Measurements from ENCODE around the gene CEL.

CEL gene

GRCh38 chr9:133103987-133104505 lies 42.3 kb downstream of the CEL start:
- DNase-seq (ENCODE audit: low read depth in 3 of 3), result no peak

DNA sequence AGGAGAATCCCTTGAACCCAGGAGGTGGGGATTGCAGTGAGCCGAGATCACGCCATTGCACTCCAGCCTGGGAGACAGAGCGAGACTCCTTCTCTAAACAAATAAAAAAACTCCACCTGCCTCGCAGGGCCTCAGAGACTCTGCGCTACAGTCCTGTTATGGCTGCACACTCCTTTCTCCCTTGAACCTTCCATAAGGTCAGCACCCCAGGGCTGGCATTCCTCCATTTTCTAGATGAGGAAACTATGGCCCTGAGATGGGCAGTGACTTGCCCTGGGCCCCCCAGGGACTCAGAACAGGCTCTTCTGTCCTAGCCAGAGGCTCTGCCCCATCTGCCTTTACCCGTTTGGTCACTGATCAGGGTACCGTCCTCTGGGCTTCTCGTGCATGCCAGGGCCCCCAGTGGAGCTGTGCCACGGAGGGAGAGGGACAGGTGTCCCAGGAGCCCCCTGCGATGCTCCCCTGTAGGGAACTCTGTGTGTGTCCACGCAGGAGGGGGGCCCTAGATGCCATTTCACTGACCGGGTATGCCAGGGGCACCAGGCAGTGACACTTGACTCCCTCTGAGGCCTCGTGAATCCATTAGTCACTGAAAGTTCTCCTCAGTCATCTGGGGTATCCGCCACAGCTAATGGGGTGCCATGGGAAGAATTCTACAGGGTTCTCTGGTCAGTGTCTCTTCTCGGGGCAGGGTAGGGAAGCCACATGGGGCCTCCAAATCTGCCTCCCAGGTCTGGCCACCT lies 43.1 kb downstream of the CEL start:
- no peak for DNase-seq (ENCODE audit: low read depth in 3 of 3)

GRCh38 chr9:133105461-133105770 lies 43.6 kb downstream of the CEL start:
- no peak for DNase-seq (ENCODE audit: low read depth in 3 of 3)

DNA sequence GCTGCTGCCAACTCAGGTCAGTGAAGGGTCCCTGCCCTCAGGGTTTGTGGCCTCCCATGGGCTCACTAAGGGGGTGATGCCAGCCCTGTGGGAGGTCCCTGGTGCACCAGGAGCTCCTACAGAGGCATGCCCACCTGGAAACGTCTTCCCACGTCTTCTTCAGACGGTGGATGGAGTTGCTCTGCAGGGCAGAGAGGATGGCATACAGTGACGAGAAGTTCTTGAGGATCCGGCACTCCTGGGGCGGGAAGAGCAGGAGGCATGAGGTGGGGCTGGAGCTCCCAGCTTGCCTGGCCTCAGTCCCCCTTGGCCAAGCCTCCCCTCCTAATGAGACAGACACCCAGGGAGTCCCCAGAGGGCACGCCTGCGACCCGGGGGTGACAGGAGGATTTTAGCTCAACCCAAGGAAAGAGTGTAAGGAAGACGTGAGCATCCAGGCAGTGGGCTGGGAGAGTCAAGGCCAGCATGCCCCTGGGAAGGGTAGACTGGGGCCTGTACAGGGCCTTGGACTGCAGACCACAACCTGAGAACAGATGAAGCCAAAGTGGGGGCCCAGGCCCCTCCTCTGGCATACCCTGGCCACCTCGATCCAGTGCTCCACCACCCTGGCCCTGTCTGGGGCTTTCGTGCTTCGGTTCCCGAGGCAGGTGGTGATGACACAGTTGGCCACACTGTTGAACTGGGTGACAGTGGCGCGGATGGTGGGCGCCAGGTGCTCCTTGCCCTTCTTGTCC lies 44.9 kb downstream of the CEL start:
- no peak for DNase-seq (ENCODE audit: low read depth in 3 of 3)

DNA sequence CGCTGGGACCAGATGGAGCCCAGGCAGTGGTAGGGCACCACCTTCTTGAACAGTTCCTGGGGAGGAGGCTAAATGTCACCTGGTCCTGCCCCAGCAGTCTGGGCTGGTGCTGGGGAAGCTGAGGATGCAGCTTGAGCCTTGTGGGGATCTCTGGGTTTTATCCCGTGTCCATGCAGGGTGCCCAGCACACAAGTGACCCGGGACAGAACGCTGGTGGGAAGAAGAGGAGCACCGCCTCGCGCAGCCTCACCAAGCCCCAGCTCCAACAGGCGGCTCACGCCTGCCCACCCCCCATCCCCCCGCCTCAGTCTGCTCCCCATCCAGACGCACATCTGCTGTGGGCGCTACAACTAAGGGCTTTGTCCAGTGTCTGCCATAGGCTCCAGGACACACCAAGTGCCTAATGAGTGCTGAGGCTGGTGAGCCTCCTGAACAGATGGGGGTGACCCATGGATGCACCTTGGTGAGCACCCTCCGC lies 45.5 kb downstream of the CEL start:
- no peak for DNase-seq (ENCODE audit: low read depth in 3 of 3)

GRCh38 chr9:133107961-133108793 lies 46.4 kb downstream of the CEL start:
- no peak for DNase-seq (ENCODE audit: low read depth in 3 of 3)

DNA sequence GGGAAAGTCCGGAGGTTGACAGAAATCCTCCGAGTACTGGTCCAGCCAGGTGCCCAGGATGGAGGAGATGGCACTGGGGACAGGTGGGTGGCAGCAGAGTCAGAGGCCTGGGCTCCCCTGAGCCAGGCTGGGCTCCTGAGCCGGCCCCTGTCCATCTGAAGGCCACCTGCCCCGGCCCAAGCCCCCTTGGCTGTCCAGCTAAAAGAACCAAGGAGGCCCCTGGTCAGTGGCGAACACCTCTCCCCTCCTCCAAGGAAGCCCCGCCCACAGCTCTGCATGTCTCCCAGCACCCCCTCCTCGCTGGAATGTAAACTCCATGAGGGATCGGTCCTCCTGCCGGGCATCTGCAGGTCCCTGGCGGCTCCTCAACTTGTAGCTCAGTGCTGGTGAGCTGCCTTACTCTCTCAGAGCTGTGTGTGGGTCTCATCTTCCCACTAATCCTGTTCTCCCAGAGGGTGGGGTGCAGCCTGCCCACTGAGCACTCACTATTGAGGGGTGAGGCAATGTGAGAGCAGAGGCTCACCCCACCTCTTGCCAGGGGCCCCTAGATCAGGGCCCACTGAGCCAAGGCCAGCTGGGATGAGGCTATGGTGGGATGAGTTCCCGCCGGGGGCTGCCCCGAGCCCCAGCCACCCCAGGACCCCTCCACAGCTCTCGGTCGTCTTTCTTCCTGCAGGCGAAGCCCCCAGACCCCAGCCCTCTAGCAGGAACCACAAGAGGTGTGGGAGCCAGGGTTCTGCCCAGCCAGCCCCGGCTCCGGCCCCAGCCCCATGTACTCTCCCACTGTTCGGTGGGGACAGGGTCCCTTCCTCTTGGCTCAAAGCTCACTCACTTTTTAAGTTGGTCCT lies 47.2 kb downstream of the CEL start:
- DNase-seq (ENCODE audit: low read depth in 3 of 3), result no peak

GRCh38 chr9:133109931-133110650 lies 48.3 kb downstream of the CEL start:
- no peak for DNase-seq (ENCODE audit: low read depth in 3 of 3)

- no peak for DNase-seq (ENCODE audit: low read depth in 3 of 3)
Observed at GRCh38 chr9:133111808-133112662, 50.3 kb downstream of the CEL start.

- DNase-seq (ENCODE audit: low read depth in 3 of 3), result no peak
Observed at GRCh38 chr9:133112663-133113026, 50.9 kb downstream of the CEL start.

GRCh38 chr9:133113163-133113948 lies 51.6 kb downstream of the CEL start:
- no peak for DNase-seq (ENCODE audit: low read depth in 3 of 3)

DNA sequence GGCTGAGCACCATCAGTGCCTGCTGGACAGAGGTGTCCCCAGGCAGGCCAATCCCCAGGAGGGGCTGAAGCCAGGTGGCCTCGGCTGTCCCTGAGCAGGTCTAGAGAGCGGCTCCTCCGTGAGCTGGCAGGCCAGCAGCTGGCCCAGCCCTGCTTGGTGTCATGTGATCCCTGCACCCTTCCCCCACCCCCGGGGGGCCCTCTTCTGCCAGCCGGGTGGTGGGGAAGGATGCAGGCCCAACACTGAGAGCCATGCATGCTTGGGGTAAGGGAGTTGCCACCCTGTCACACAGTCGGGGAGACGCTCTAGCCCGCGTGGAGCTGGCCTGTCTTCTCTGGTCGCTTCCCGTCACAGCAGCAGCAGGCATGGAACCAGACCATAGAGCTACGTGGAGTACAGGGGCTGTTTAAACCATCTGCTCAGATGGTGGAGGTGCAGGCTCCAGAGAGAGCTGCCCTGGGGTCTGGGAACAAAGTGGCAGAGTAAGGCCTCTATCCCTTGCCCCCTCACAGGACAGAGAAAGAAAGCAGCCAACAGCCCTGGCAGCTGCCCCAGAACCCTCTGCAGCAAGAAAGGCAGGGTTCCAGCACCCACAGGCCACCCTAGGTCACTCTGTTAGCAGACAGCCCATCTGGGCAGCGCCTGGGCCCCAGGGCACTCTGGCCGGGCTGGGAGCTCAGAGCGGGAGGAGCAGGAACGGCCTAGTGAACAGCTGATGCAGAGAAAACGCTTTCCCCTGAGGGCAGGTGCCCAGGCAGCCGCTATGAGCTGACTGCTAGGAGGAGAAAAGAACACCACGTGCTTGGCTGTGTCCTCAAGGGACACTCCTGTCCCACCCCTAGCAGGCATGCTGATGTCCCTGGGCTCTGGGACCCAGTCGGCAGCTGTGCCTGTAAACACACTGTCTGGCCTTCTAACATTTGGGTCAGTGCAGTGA lies 52.4 kb downstream of the CEL start:
- no peak for DNase-seq (ENCODE audit: low read depth in 3 of 3)

DNA sequence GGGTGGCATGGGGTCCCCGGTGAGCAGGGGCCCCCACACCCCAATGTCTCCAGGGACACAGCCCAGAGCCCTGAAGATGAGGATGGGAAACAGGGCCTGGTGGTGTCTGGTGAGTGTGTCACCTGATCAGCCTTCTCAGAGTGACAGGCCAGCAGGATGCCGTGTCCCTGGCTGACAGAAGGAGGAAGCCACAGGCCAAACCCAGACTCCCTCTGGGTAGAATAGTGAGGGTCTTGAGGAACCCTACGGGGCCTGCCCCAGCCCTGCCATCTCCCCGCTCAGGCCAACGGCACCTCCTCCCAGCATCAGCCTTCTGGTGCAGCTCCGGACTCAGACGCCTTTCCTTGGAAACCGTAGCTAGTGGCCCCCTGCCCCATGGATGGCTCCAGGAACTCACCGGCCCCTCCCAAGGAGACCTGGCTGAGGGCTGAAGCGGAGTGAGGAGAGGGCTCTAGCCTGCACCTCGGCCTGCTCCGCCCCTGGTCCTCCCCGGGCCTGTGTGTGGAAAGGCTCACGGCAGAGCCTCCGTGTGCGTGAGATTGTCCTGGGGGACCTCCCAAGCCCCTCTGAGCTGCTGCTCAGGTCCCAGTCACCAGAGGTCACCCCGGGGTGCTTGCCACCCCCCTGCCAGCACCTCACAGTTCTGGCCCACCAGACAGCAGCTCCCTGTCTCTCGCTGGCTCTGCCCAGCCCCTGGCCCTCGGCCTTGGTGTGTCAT lies 53.3 kb downstream of the CEL start:
- no peak for DNase-seq (ENCODE audit: low read depth in 3 of 3)

GRCh38 chr9:133115604-133116345 lies 54.0 kb downstream of the CEL start:
- peak; percentile 52 to 69 (median 67) for DNase-seq (ENCODE audit: low read depth in 3 of 3)

- no peak for DNase-seq (ENCODE audit: low read depth in 3 of 3)
Observed at GRCh38 chr9:133116346-133117231, 54.8 kb downstream of the CEL start.
